Esophagus muscularis mucosa (tissue), 4 donors: ENCODE measurements around the gene DOC2A. TPM values are rescaled to one million over a fixed set of nuclear protein-coding genes. Genes with fewer than 3 reads are reported as not detected.
A peak's percentile ranks its signal among the peaks of the same experiment; 100 is the strongest.

Experiments used
- DNase-seq: peaks from one replicate; pipeline ENCODE4 v3.0.0-alpha.2; 2017; ENCODE audit errors: extremely low spot score
- H3K27ac ChIP-seq, 4 donors: fragments of 200-600 bp; sonication (generic); replicated peaks in 1 of 4; 1 replicate in 3 of 4; 2 replicates in 1 of 4; pipeline ENCODE4 v1.5.1; 2016 to 2019; ENCODE audit warnings: mild to moderate bottlenecking in 1 of 4
- H3K27me3 ChIP-seq, 4 donors: fragments of 200-600 bp; sonication (generic); one replicate each; pipeline versions ENCODE4 v1.5.1 to v1.6.0; 2016 to 2019
- H3K36me3 ChIP-seq, 4 donors: fragments of 200-600 bp; sonication (generic); one replicate each; pipeline ENCODE4 v1.5.1; 2016 to 2019
- H3K4me1 ChIP-seq, 4 donors: fragments of 200-600 bp; sonication (generic); one replicate each; pipeline ENCODE4 v1.5.1; 2016 to 2019
- H3K4me3 ChIP-seq, 4 donors: fragments of 200-600 bp; sonication (generic); 1 replicate in 2 of 4; 2 replicates in 2 of 4; pipeline ENCODE4 v1.5.1; 2016 to 2019; ENCODE audit warnings: mild to moderate bottlenecking in 4 of 4, moderate library complexity in 1 of 4
- H3K9me3 ChIP-seq, 4 donors: fragments of 200-600 bp; sonication (generic); 1 replicate in 3 of 4; 2 replicates in 1 of 4; pipeline ENCODE4 v1.5.1; 2016 to 2019
- EP300 ChIP-seq: sonication (generic); formaldehyde crosslinking; IDR thresholded peaks from one replicate; pipeline ENCODE4 v1.6.1; 2017; ENCODE audit warnings: antibody characterized with exemption
- POLR2A ChIP-seq: fragments of 450-650 bp; IDR thresholded peaks from one replicate; pipeline ENCODE4 v1.6.1; 2017; ENCODE audit warnings: antibody characterized with exemption, moderate library complexity, mild to moderate bottlenecking, low read depth
- POLR2AphosphoS5 ChIP-seq, 2 donors: sonication (generic); formaldehyde crosslinking; IDR thresholded peaks; one replicate each; pipeline ENCODE4 v1.6.1; 2017; ENCODE audit warnings: antibody characterized with exemption in 2 of 2
- WGBS: methylation state at CpG from one replicate; pipeline ENCODE4 v1.1.5; 2018; 5-methylcytosine and 5-hydroxymethylcytosine counted together
- intact Hi-C: fragments of 100-400 bp; cut with DNase I; formaldehyde crosslinking; loops from one replicate; pipeline ENCODE4 v1.15.1; 2023
- total RNA-seq, 4 donors: library from RNA; depleted of rRNA; stranded (reverse); fragments of >200 nt; gene quantifications; one replicate each; pipeline versions ENCODE4 v1.1.0 to v1.2.1, GENCODE V29; 2016
- TF ChIP-seq, protein P1 (sequence below), 3 experiments: fragments of 200-600 bp in 2 of 3; fragments of 450-650 bp in 1 of 3; sonication (generic) in 2 of 3; IDR thresholded peaks; one replicate each; pipeline ENCODE4 v1.5.1; 2017 to 2019; ENCODE audit warnings: antibody characterized with exemption in 3 of 3, mild to moderate bottlenecking in 2 of 3, moderate library complexity in 1 of 3

DOC2A gene
- total RNA-seq, 4 donors from 2014 or later: 0.50 to 0.83 TPM; not detected in 2

DNA sequence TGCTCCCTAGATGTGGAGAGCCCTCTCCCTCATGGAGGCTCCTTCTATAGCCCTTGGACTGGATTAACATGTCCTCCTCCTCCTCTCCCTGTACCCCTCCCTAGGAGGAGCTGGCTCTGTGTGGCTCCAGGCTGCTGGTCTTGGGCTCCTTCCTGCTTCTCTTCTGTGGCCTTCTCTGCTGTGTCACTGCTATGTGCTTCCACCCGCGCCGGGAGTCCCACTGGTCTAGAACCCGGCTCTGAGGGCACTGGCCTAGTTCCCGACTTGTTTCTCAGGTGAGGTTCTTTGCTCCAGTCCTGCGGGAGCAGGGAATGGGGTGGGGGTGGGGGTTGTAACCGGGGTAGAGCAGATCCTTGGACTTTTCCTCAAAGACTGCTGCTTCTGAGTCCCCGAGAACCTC lies 39.5 kb downstream of the DOC2A start:
- Histone ChIP-seq H3K36me3 (peaks cover 4 to 53% (median 40%) of the 10 kb centered on the region in 4 donors), H3K27me3 (no peaks in the 10 kb centered on the region), H3K9me3 (no peaks in the 10 kb centered on the region), H3K4me3 (no peak overlapping the region), H3K4me1 (peaks cover 19 to 28% (median 27%) of the 10 kb centered on the region in 4 donors), H3K27ac (no peak overlapping the region)
- TF ChIP-seq, protein P1, sequence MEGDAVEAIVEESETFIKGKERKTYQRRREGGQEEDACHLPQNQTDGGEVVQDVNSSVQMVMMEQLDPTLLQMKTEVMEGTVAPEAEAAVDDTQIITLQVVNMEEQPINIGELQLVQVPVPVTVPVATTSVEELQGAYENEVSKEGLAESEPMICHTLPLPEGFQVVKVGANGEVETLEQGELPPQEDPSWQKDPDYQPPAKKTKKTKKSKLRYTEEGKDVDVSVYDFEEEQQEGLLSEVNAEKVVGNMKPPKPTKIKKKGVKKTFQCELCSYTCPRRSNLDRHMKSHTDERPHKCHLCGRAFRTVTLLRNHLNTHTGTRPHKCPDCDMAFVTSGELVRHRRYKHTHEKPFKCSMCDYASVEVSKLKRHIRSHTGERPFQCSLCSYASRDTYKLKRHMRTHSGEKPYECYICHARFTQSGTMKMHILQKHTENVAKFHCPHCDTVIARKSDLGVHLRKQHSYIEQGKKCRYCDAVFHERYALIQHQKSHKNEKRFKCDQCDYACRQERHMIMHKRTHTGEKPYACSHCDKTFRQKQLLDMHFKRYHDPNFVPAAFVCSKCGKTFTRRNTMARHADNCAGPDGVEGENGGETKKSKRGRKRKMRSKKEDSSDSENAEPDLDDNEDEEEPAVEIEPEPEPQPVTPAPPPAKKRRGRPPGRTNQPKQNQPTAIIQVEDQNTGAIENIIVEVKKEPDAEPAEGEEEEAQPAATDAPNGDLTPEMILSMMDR (IDR thresholded peaks at IDR 0.05): no peak
- TF ChIP-seq POLR2AphosphoS5 (IDR thresholded peaks at IDR 0.05) (no peak), POLR2A (no peak), EP300 (no peak)
- WGBS: 83% methylated on average over 8 of the region's 8 CpGs
- DNase-seq: no peak
- intact Hi-C loops: no loop called here

DNA sequence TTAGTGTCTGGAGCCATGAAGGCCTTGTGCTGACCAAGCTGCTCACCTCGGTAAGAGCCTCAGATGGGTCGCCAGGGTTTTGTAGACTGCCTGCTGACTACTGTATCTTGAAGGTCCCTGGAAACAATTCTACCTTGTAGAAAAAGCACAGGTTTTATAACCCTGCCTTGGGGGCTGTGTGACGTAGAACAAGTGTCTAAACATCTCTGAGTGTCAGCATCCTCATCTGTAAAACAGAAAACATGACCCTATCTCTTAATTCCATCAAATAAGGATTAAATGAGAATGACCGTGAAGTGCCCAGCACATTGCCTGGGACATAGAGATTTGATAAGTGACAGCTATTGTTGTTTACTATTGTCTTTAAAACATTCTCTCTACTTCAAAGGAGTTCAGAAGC lies 42.6 kb downstream of the DOC2A start:
- Histone ChIP-seq H3K4me1 (peaks cover 5 to 20% (median 14%) of the 10 kb centered on the region in 4 donors), H3K9me3 (no peaks in the 10 kb centered on the region), H3K27ac (no peak overlapping the region), H3K36me3 (peaks cover 4 to 76% (median 46%) of the 10 kb centered on the region in 4 donors), H3K4me3 (no peak overlapping the region), H3K27me3 (no peaks in the 10 kb centered on the region)
- no peak for DNase-seq
- TF ChIP-seq POLR2AphosphoS5 (IDR thresholded peaks at IDR 0.05) (no peak), EP300 (no peak), POLR2A (no peak)
- TF ChIP-seq, protein P1 (IDR thresholded peaks at IDR 0.05): no peak
- 100% methylated on average over 4 of the region's 4 CpGs for WGBS
- intact Hi-C loops: no loop called here

DNA sequence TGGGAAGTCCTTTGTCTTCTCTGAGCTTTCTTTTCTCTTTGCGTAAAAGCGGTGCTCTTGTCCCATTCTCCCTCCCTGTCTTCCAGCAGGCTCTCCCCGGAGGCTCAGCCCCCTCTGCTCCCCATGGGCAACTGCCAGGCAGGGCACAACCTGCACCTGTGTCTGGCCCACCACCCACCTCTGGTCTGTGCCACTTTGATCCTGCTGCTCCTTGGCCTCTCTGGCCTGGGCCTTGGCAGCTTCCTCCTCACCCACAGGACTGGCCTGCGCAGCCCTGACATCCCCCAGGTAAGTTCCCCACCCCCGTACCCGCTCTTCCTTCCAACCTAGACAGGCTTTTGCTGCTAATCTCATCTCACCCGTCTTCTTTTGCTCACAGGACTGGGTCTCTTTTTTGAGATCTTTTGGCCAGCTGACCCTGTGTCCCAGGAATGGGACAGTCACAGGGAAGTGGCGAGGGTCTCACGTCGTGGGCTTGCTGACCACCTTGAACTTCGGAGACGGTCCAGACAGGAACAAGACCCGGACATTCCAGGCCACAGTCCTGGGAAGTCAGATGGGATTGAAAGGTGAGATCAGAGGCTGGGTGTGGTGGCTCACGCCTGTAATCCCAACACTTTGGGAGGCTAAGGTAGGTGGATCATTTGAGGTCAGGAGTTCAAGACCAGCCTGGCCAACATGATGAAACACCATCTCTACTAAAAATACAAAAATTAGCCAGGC lies 47.6 kb downstream of the DOC2A start:
- no peak for DNase-seq
- intact Hi-C loops: loop anchor here (5.0 kb wide), 1 partner anchor 36 kb away; the partner anchor contains the start of gene KCTD13
- Histone ChIP-seq H3K36me3 (peaks cover 0 to 40% (median 11%) of the 10 kb centered on the region in 4 donors), H3K27ac (peak overlapping the region; percentile 92 to 95 (median 94)), H3K27me3 (no peaks in the 10 kb centered on the region), H3K4me3 (peak overlapping the region; percentile 73 to 95 (median 80)), H3K4me1 (peaks cover 8 to 34% (median 25%) of the 10 kb centered on the region in 4 donors), H3K9me3 (no peaks in the 10 kb centered on the region)
- TF ChIP-seq POLR2AphosphoS5 (IDR thresholded peaks at IDR 0.05) (no peak), POLR2A (no peak), EP300 (no peak)
- TF ChIP-seq, protein P1 (IDR thresholded peaks at IDR 0.05): no peak
- 84% methylated on average over 14 of the region's 14 CpGs for WGBS

DNA sequence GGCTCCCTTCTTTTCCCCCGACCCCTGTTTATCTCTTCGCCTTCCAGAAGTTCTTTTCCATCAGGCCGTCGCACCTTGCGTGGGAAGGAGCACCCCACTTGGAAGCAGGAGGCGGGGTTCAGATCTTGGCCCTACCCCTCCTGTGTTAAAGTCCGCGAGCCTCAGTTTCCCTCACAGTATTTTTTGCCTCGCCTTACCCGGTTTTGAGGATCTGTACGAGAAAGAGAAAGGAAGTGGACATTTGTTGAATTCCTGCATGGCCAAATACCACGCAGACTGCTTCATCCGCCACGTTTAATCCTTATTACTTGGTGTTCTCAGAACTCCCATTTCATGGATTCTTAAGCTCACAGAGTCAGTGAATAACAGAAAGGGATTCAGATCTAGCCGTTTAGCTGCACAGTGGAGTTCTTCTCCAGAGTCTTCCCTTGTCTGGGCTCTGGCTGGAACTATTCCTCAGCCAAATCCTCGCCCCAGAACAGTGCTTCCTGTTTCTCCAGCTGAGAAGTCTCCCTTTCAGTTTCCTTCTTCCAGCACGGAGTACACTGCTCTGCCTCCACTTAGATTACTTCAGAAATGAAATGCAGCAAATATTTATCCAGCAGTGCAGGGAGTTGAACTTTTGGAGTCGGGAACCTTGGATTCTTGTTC lies 48.4 kb downstream of the DOC2A start:
- intact Hi-C loops: loop anchor here (5.0 kb wide), 1 partner anchor 35 kb away; the partner anchor contains the start of gene KCTD13
- peak overlapping the region; percentile 92 to 95 (median 94) for H3K27ac ChIP-seq
- no peaks in the 10 kb centered on the region for H3K27me3 ChIP-seq
- H3K4me3 ChIP-seq: peak overlapping the region; percentile 73 to 95 (median 80)
- no peak for DNase-seq
- no peaks in the 10 kb centered on the region for H3K9me3 ChIP-seq
- TF ChIP-seq POLR2AphosphoS5 (IDR thresholded peaks at IDR 0.05): no peak
- TF ChIP-seq POLR2A: no peak
- no peak for TF ChIP-seq EP300
- TF ChIP-seq, protein P1 (IDR thresholded peaks at IDR 0.05): no peak
- peaks cover 0 to 33% (median 6%) of the 10 kb centered on the region in 4 donors for H3K36me3 ChIP-seq
- H3K4me1 ChIP-seq: peaks cover 8 to 34% (median 25%) of the 10 kb centered on the region in 4 donors
- 4% methylated on average over 17 of the region's 18 CpGs for WGBS
